Skeletal muscle tissue (tissue), 4 donors: ENCODE data around the gene IL1RAPL1. TPM values are rescaled to one million over a fixed set of nuclear protein-coding genes. Genes with fewer than 3 reads are reported as not detected.
"Not testable (repeated sequence)": the region's sequence is repeated elsewhere in the genome, so short reads cannot be mapped to it uniquely, and the experiment has no call there.

Experiments
- H3K27ac ChIP-seq: one replicate; pipeline ENCODE4 v1.7.0; 2013; ENCODE audit warnings: mild to moderate bottlenecking, low read depth, low read length, inconsistent platforms
- H3K27me3 ChIP-seq, 3 donors: one replicate each; pipeline ENCODE4 v1.7.0; 2013; ENCODE audit warnings: low read length in 3 of 3; ENCODE audit not compliant: control insufficient read depth in 3 of 3, insufficient read depth in 3 of 3
- H3K36me3 ChIP-seq, 3 donors: one replicate each; pipeline ENCODE4 v1.7.0; 2013; ENCODE audit warnings: low read length in 3 of 3; ENCODE audit not compliant: control insufficient read depth in 3 of 3, insufficient read depth in 3 of 3
- H3K4me1 ChIP-seq, 3 donors: one replicate each; pipeline ENCODE4 v1.7.0; 2013; ENCODE audit warnings: low read length in 3 of 3, mild to moderate bottlenecking in 3 of 3; ENCODE audit not compliant: control insufficient read depth in 3 of 3, insufficient read depth in 3 of 3
- H3K4me3 ChIP-seq, 3 donors: one replicate each; pipeline ENCODE4 v1.7.0; 2013; ENCODE audit warnings: low read length in 3 of 3
- H3K9ac ChIP-seq, 3 donors: one replicate each; pipeline ENCODE4 v1.7.0; 2013; ENCODE audit warnings: low read length in 3 of 3, mild to moderate bottlenecking in 3 of 3, moderate library complexity in 2 of 3, low read depth in 1 of 3
- H3K9me3 ChIP-seq, 3 donors: one replicate each; pipeline ENCODE4 v1.7.0; 2013; ENCODE audit warnings: low read length in 3 of 3; ENCODE audit not compliant: control insufficient read depth in 3 of 3
- total RNA-seq: library from RNA; depleted of rRNA; stranded (reverse); fragments of >200 nt; gene quantifications from one replicate; pipeline ENCODE4 v1.2.3, GENCODE V29; 2014
- donor health status: Osteomylitis.

Gene IL1RAPL1
- total RNA-seq, 1 donor from 2014 or later: 3.7 TPM

- no peak overlapping the region for H3K27ac ChIP-seq
- H3K27me3 ChIP-seq: no peaks in the 10 kb centered on the region
- H3K36me3 ChIP-seq: no peaks in the 10 kb centered on the region
- H3K9ac ChIP-seq: no peak overlapping the region
- H3K4me3 ChIP-seq: no peak overlapping the region
- H3K4me1 ChIP-seq: no peaks in the 10 kb centered on the region
- H3K9me3 ChIP-seq: no peaks in the 10 kb centered on the region
Measured at GRCh38 chrX:29113221-29113620, 526.0 kb downstream of the IL1RAPL1 start.

- H3K4me3 ChIP-seq, H3K9me3 ChIP-seq, H3K4me1 ChIP-seq, H3K9ac ChIP-seq, H3K27me3 ChIP-seq, H3K27ac ChIP-seq, H3K36me3 ChIP-seq: not testable (repeated sequence)
Measured at GRCh38 chrX:29122817-29123216, 535.6 kb downstream of the IL1RAPL1 start.

- no peaks in the 10 kb centered on the region for H3K9me3 ChIP-seq
- no peak overlapping the region for H3K4me3 ChIP-seq
- no peaks in the 10 kb centered on the region for H3K4me1 ChIP-seq
- no peak overlapping the region for H3K27ac ChIP-seq
- no peak overlapping the region for H3K9ac ChIP-seq
- no peaks in the 10 kb centered on the region for H3K36me3 ChIP-seq
- H3K27me3 ChIP-seq: no peaks in the 10 kb centered on the region
Measured at GRCh38 chrX:29130905-29131304, 543.7 kb downstream of the IL1RAPL1 start.

DNA sequence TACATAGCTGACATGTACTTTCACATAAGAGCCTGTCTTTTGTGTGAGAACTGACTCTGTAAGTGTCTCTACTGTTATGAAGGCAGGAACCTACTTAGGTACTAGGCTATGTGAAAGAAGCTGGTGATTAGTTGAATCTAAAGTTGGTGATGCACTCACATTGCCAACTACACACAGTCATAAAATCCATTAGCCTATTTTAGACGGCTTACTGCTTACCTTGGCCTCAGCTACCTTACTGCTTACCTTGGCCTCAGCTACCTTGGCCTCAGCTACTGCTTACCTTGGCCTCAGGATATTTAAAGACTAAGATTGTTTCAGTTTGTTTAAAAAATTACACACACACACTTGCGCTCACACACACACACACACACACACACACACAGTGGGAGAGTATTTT, 549.7 kb downstream of the IL1RAPL1 start:
- Histone ChIP-seq H3K27me3 (no peaks in the 10 kb centered on the region), H3K4me1 (no peaks in the 10 kb centered on the region), H3K9ac (no peak overlapping the region), H3K27ac (no peak overlapping the region), H3K4me3 (no peak overlapping the region), H3K9me3 (no peaks in the 10 kb centered on the region), H3K36me3 (no peaks in the 10 kb centered on the region)

DNA sequence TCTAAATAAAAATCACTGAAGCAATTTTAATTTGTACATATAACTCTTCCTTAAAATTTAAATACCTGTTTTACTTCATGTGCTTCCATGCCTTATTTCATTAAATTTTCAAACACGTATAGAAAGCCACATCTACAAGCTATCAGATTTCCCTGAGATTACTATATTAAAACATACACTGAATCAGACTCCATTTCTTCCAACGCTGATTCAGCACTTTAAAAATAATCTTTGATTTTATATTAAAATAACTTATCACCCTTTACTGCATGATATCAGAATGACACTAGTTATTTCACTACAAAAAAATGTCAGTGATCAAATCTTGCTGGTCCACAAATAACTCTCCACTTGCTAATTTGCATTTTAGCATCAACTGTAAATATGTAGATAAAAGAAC, 550.8 kb downstream of the IL1RAPL1 start:
- no peak overlapping the region for H3K4me3 ChIP-seq
- no peaks in the 10 kb centered on the region for H3K36me3 ChIP-seq
- H3K9ac ChIP-seq: no peak overlapping the region
- no peaks in the 10 kb centered on the region for H3K27me3 ChIP-seq
- H3K9me3 ChIP-seq: no peaks in the 10 kb centered on the region
- no peaks in the 10 kb centered on the region for H3K4me1 ChIP-seq
- H3K27ac ChIP-seq: no peak overlapping the region

- no peaks in the 10 kb centered on the region for H3K36me3 ChIP-seq
- H3K9me3 ChIP-seq: no peaks in the 10 kb centered on the region
- no peaks in the 10 kb centered on the region for H3K4me1 ChIP-seq
- no peaks in the 10 kb centered on the region for H3K27me3 ChIP-seq
- H3K9ac ChIP-seq: no peak overlapping the region
- no peak overlapping the region for H3K27ac ChIP-seq
- H3K4me3 ChIP-seq: no peak overlapping the region
Measured at GRCh38 chrX:29143356-29143755, 556.1 kb downstream of the IL1RAPL1 start.

DNA sequence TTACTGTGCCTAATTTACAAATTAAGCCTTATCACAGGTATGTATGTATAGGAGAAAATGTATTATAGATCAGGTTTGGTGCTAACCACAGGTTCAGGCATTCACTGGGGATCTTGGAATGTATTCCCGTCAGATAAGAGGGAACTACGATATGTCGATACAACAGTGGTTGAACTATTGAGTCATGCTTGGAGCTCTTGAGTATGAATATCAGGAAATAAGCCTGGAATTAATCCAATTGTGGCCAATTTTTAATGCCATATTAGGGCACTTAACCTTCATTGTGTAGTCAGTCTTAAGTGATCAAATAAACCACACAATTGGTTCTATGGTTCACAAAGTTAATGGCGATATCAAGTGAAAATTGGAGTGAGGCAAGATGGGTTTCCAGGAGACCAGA, 556.5 kb downstream of the IL1RAPL1 start:
- H3K27me3 ChIP-seq: no peaks in the 10 kb centered on the region
- H3K27ac ChIP-seq: no peak overlapping the region
- no peaks in the 10 kb centered on the region for H3K9me3 ChIP-seq
- H3K4me3 ChIP-seq: no peak overlapping the region
- no peak overlapping the region for H3K9ac ChIP-seq
- H3K36me3 ChIP-seq: no peaks in the 10 kb centered on the region
- no peaks in the 10 kb centered on the region for H3K4me1 ChIP-seq

- Histone ChIP-seq H3K27ac (no peak overlapping the region), H3K4me3 (no peak overlapping the region), H3K4me1 (no peaks in the 10 kb centered on the region), H3K27me3 (no peaks in the 10 kb centered on the region), H3K36me3 (no peaks in the 10 kb centered on the region), H3K9ac (no peak overlapping the region), H3K9me3 (no peaks in the 10 kb centered on the region)
Measured at GRCh38 chrX:29145316-29145715, 558.1 kb downstream of the IL1RAPL1 start.

DNA sequence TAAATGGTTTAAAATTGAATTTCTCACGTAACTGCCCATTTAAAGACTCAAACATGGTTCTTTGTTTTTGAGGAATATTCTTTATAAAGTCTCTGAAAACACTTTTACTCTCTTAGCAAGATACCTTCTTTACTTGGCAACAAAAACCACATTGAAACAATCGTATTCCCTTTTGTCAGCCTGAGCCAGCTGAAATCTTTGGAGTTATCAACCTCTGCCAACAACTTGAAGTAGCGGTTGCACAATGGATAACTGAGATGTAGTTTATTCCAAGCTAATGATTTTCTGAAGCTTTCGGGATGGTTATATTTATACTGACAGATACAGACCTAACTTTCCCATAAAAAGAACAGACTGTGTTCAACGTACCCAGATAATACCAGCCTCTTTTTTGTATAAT, 561.3 kb downstream of the IL1RAPL1 start:
- Histone ChIP-seq H3K9ac (no peak overlapping the region), H3K4me1 (no peaks in the 10 kb centered on the region), H3K27me3 (no peaks in the 10 kb centered on the region), H3K4me3 (no peak overlapping the region), H3K27ac (no peak overlapping the region), H3K36me3 (no peaks in the 10 kb centered on the region), H3K9me3 (no peaks in the 10 kb centered on the region)

DNA sequence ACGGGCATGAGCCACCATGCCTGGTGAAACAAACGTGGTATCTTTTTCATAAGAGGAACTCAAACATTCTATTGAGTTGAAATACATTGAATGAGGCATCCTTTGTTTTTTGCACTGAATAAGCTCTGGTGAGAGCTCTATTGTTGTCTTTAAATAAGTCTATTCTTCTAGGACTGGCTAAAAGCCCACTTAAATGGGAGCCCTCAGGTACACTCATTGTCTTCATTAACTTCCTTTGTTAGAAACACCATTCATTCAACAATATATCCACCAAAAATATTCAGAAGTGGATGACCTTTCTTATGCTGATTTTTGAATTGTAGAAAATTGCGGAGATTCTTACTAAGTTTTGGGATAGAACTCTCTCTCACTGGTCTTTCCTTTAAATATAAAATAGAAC, 568.0 kb downstream of the IL1RAPL1 start:
- Histone ChIP-seq H3K27me3 (no peaks in the 10 kb centered on the region), H3K9me3 (no peaks in the 10 kb centered on the region), H3K36me3 (no peaks in the 10 kb centered on the region), H3K9ac (no peak overlapping the region), H3K4me3 (no peak overlapping the region), H3K4me1 (no peaks in the 10 kb centered on the region), H3K27ac (no peak overlapping the region)

DNA sequence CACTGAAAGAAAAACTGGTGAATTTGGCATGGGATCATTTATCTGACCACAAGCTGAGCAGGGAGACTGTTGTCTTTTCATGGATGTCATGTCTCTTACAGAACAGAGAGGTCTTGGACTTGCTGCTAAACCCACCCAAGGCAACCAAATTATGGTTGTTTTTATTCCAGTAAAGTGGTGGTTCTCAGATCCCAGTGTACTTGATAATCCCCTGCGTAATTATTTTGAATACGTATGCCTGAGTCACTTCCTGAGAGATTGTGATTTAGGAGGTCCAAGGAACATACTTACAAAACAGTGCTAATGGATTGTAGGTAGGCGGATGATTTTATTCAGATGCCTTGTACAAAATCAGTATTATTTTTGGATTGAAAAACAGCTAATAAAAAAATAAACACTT, 585.6 kb downstream of the IL1RAPL1 start:
- Histone ChIP-seq H3K27me3 (no peaks in the 10 kb centered on the region), H3K36me3 (no peaks in the 10 kb centered on the region), H3K9me3 (no peaks in the 10 kb centered on the region), H3K9ac (no peak overlapping the region), H3K4me1 (no peaks in the 10 kb centered on the region), H3K27ac (no peak overlapping the region), H3K4me3 (no peak overlapping the region)
